MG63 (cell line): ENCODE measurements around the gene RNF112. TPM values are rescaled to one million over a fixed set of nuclear protein-coding genes. Genes with fewer than 3 reads are reported as not detected.
"Not testable (repeated sequence)": the region's sequence is repeated elsewhere in the genome, so short reads cannot be mapped to it uniquely, and the experiment has no call there.

Experiments used
- DNase-seq: peaks from one replicate; pipeline ENCODE4 v3.0.0-alpha.2; 2020
- H3K27me3 ChIP-seq: fragments of 250-450 bp; sonication (Bioruptor Pico); 2 replicates; pipeline ENCODE4 v1.5.1; 2020; ENCODE audit warnings: mild to moderate bottlenecking, moderate library complexity
- H3K36me3 ChIP-seq: fragments of 250-450 bp; sonication (Bioruptor Pico); 2 replicates; pipeline ENCODE4 v1.5.1; 2020; ENCODE audit warnings: mild to moderate bottlenecking, moderate library complexity
- H3K4me3 ChIP-seq: fragments of 250-450 bp; sonication (Bioruptor Pico); 2 replicates; pipeline ENCODE4 v1.5.1; 2020; ENCODE audit warnings: mild to moderate bottlenecking, moderate library complexity
- H3K9me3 ChIP-seq: fragments of 250-450 bp; sonication (Bioruptor Pico); 2 replicates; pipeline ENCODE4 v1.5.1; 2020; ENCODE audit warnings: mild to moderate bottlenecking, moderate library complexity
- total RNA-seq: library from RNA; depleted of rRNA; stranded (reverse); fragments of >200 nt; shearing (Covaris generic); gene quantifications from 2 replicates; pipeline ENCODE4 v1.2.3, GENCODE V29; 2014; ENCODE audit warnings: low replicate concordance

Gene RNF112
- total RNA-seq, 1 experiment from 2014 or later: not detected

- H3K27me3 ChIP-seq: no peaks in the 10 kb centered on the region
- no peak for DNase-seq
- no peak overlapping the region for H3K4me3 ChIP-seq
- no peaks in the 10 kb centered on the region for H3K9me3 ChIP-seq
- H3K36me3 ChIP-seq: no peaks in the 10 kb centered on the region
These were observed 5.1 kb downstream of the RNF112 start for GRCh38 chr17:19415806-19416775.

DNA sequence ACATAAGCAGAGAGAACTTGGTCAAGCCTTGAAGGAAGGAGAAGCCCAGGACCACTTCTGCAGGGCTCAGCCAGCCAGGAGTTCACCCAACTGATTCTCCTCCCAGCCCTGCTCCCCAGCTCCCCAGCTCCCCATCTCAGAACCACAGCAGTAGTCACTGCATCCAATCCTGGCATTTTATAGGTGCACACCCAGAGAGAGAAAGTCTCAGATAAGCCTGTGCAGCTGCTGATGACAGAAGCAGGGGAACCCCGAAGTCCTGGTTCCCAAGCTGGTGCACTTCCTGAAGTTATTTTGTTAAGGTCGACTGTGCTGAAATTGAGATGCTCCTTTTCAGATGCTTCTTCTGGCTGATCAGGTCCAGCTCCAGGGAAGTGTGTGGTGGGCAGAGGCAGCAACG lies 6.6 kb downstream of the RNF112 start:
- Histone ChIP-seq H3K36me3 (no peaks in the 10 kb centered on the region), H3K9me3 (no peaks in the 10 kb centered on the region), H3K4me3 (no peak overlapping the region), H3K27me3 (no peaks in the 10 kb centered on the region)
- no peak for DNase-seq

DNA sequence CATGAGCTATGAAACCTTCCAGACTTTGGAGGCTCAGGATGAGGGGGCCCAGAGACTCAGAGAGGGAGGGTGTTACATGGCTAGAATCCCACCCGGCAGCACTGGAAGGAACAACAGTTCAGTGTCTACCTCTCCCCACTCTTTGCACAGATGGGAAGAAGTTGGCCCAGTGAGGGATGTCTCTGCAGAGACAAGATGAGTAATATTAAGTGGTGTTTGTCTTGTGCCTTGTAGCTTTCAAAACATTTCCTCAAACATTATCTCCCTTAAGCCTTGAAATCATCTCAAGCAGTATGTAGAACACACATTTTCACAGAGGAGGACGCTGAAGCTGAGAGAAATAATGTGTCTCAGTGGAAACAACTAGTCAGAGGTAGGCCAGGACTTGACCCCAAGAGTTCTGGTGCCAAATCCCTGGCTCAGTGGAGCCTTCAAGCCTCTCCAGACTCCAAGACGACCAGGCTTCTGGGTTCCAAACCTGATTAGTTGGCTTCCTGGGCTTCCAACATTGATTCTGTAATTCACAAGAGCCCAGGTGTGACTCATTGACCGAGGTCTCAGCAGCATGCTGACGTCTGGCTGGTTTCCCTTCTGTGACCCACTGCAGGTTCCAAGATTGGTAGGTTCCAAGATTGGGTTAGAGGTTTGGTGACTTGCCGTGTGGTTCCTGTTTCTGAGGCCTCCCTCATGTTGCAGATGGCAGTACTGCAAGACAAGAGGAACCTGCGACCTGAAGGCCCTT lies 7.4 kb downstream of the RNF112 start:
- Histone ChIP-seq H3K36me3 (no peaks in the 10 kb centered on the region), H3K27me3 (no peaks in the 10 kb centered on the region), H3K4me3 (no peak overlapping the region), H3K9me3 (no peaks in the 10 kb centered on the region)
- DNase-seq: peak; percentile 80

GRCh38 chr17:19421219-19421618 lies 10.2 kb downstream of the RNF112 start:
- Histone ChIP-seq H3K9me3 (no peaks in the 10 kb centered on the region), H3K27me3 (no peaks in the 10 kb centered on the region), H3K36me3 (no peaks in the 10 kb centered on the region), H3K4me3 (no peak overlapping the region)
- DNase-seq: no peak

- DNase-seq: no peak
- no peak overlapping the region for H3K4me3 ChIP-seq
- no peaks in the 10 kb centered on the region for H3K9me3 ChIP-seq
- no peaks in the 10 kb centered on the region for H3K27me3 ChIP-seq
- no peaks in the 10 kb centered on the region for H3K36me3 ChIP-seq
These were observed 10.9 kb downstream of the RNF112 start for GRCh38 chr17:19421926-19422325.

GRCh38 chr17:19424934-19425868 lies 14.2 kb downstream of the RNF112 start:
- Histone ChIP-seq H3K36me3 (no peaks in the 10 kb centered on the region), H3K4me3 (no peak overlapping the region)
- DNase-seq: no peak

GRCh38 chr17:19426631-19427030 lies 15.6 kb downstream of the RNF112 start:
- no peaks in the 10 kb centered on the region for H3K27me3 ChIP-seq
- DNase-seq: no peak
- H3K4me3 ChIP-seq: no peak overlapping the region
- H3K36me3 ChIP-seq: no peaks in the 10 kb centered on the region
- no peaks in the 10 kb centered on the region for H3K9me3 ChIP-seq

More at GRCh38 chr17:19424934-19425868, 14.2 kb downstream of the RNF112 start:
- Histone ChIP-seq H3K27me3 (no peaks in the 10 kb centered on the region), H3K9me3 (no peaks in the 10 kb centered on the region)

GRCh38 chr17:19431691-19432090 lies 20.7 kb downstream of the RNF112 start:
- DNase-seq: no peak
- Histone ChIP-seq H3K36me3 (no peaks in the 10 kb centered on the region), H3K27me3 (no peaks in the 10 kb centered on the region), H3K9me3 (no peaks in the 10 kb centered on the region), H3K4me3 (no peak overlapping the region)

- Histone ChIP-seq H3K4me3 (no peak overlapping the region), H3K27me3 (no peaks in the 10 kb centered on the region)
- DNase-seq: no peak
These were observed 22.2 kb downstream of the RNF112 start for GRCh38 chr17:19433255-19433654.

DNA sequence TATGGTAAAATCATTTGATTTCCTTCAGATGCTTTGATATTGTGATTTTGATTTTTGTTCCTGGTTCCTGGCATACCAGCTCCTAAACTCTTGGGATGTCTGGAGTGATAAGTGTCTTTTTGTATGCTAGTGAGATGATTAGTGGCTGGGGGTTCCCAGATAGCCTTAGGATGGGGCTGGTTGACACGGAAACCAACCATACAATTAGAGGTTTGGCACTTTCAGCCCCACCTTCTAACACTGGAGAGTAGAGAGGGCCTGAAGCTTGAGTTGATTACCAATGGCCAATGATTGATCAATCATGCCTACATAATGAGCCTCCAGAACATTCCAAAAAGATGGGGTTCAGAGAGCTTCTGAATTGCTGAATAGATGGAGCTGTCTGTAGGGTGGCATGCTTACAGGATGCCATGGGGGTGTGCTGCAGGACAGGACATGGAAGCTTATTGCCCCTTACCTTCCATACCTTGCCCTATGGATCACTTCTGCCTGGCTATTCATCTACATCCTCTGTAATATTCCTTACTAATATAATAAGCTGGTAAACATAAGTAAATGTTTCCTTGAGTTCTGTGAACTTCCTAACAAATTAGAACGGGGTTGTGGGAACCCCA lies 22.8 kb downstream of the RNF112 start:
- DNase-seq: no peak
- no peaks in the 10 kb centered on the region for H3K27me3 ChIP-seq
- no peaks in the 10 kb centered on the region for H3K9me3 ChIP-seq
- H3K4me3 ChIP-seq: no peak overlapping the region
- H3K36me3 ChIP-seq: no peaks in the 10 kb centered on the region

More at GRCh38 chr17:19433255-19433654, 22.2 kb downstream of the RNF112 start:
- H3K36me3 ChIP-seq: no peaks in the 10 kb centered on the region
- no peaks in the 10 kb centered on the region for H3K9me3 ChIP-seq

DNA sequence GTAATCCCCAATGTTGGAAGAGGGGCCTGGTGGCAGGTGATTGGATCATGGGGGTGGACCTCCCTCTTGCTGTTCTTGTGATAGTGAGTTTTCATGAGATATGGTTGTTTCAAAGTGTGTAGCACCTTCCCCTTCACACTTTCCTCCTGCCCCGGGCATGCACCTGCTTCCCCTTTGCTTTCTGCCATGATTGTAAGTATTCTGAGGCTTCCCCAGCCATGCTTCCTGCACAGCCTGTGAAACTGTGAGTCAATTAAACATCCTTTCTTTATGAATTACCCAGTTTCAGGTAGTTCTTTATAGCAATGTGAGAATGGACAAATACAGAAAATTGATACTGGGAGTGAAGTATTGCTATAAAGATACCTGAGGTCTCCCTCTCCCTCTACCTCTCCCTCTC lies 29.4 kb downstream of the RNF112 start:
- Histone ChIP-seq H3K27me3 (no peaks in the 10 kb centered on the region), H3K9me3 (no peaks in the 10 kb centered on the region; the same call in 1 of the 2 replicates), H3K4me3 (no peak overlapping the region), H3K36me3 (no peaks in the 10 kb centered on the region)
- DNase-seq: no peak

DNA sequence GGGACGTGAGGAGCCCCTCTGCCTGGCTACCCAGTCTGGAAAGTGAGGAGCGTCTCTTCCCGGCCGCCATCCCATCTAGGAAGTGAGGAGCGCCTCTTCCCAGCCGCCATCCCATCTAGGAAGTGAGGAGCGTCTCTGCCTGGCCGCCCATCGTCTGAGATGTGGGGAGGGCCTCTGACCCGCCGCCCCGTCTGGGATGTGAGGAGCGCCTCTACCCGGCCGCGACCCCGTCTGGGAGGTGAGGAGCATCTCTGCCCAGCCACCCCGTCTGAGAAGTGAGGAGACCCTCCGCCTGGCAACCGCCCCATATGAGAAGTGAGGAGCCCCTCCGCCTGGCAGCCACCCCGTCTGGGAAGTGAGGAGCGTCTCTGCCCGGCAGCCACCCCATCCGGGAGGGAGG lies 30.3 kb downstream of the RNF112 start:
- DNase-seq, H3K27me3 ChIP-seq, H3K9me3 ChIP-seq, H3K4me3 ChIP-seq, H3K36me3 ChIP-seq: not testable (repeated sequence)

DNA sequence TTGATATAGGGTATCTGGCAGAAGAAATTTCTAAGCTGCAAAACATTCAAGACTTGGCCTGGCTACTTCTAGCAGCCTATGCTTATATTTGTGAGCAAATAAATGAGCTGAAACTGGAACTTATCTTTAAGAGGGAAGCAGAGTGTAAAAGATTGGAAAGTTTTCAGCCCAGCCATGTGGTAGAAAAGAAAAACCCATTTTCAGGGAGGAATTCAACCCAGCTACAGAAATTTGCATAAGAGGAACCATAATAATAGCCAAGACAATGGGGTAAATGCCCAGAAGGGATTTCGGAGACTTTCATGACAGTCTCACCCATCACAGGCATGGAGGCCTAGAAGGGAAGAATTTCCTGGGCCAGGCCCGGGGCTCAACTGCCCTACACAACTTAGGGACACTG lies 31.7 kb downstream of the RNF112 start:
- no peaks in the 10 kb centered on the region for H3K36me3 ChIP-seq
- DNase-seq: no peak
- H3K27me3 ChIP-seq: no peaks in the 10 kb centered on the region
- H3K9me3 ChIP-seq: no peaks in the 10 kb centered on the region; the same call in 1 of the 2 replicates
- H3K4me3 ChIP-seq: no peak overlapping the region

GRCh38 chr17:19443148-19443547 lies 32.1 kb downstream of the RNF112 start:
- Histone ChIP-seq H3K4me3 (no peak overlapping the region), H3K36me3 (no peaks in the 10 kb centered on the region), H3K9me3 (no peaks in the 10 kb centered on the region; the same call in 1 of the 2 replicates), H3K27me3 (no peaks in the 10 kb centered on the region)
- no peak for DNase-seq

GRCh38 chr17:19445105-19445504 lies 34.1 kb downstream of the RNF112 start:
- no peaks in the 10 kb centered on the region for H3K36me3 ChIP-seq
- no peak for DNase-seq
- no peaks in the 10 kb centered on the region for H3K27me3 ChIP-seq
- no peaks in the 10 kb centered on the region; the same call in 1 of the 2 replicates for H3K9me3 ChIP-seq
- no peak overlapping the region for H3K4me3 ChIP-seq

GRCh38 chr17:19446577-19446976 lies 35.5 kb downstream of the RNF112 start:
- H3K36me3 ChIP-seq, H3K4me3 ChIP-seq, H3K9me3 ChIP-seq, H3K27me3 ChIP-seq, DNase-seq: not testable (repeated sequence)
